ENCODE measurements around the gene GSX2. TPM values are rescaled to one million over a fixed set of nuclear protein-coding genes. Genes with fewer than 3 reads are reported as not detected.

The GSX2 gene
- total RNA-seq, 2 donors from 2014 or later, result not detected

- H3K27ac ChIP-seq, result no peak overlapping the region
- H3K9me3 ChIP-seq, result no peaks in the 10 kb centered on the region
- peaks cover 3 to 18% of the 10 kb centered on the region in 2 donors for H3K4me1 ChIP-seq (ENCODE audit: control insufficient read depth in 1 of 2, low read depth in 2 of 2)
- H3K27me3 ChIP-seq (replicated peaks; ENCODE audit: insufficient read depth), result no peaks in the 10 kb centered on the region
- ATAC-seq (ENCODE audit: insufficient number of reproducible peaks, low FRiP score, low read depth), result no peak
- DNase-seq (ENCODE audit: low spot score), result no peak
- H3K4me3 ChIP-seq, result no peak overlapping the region
- TF ChIP-seq, protein P1, sequence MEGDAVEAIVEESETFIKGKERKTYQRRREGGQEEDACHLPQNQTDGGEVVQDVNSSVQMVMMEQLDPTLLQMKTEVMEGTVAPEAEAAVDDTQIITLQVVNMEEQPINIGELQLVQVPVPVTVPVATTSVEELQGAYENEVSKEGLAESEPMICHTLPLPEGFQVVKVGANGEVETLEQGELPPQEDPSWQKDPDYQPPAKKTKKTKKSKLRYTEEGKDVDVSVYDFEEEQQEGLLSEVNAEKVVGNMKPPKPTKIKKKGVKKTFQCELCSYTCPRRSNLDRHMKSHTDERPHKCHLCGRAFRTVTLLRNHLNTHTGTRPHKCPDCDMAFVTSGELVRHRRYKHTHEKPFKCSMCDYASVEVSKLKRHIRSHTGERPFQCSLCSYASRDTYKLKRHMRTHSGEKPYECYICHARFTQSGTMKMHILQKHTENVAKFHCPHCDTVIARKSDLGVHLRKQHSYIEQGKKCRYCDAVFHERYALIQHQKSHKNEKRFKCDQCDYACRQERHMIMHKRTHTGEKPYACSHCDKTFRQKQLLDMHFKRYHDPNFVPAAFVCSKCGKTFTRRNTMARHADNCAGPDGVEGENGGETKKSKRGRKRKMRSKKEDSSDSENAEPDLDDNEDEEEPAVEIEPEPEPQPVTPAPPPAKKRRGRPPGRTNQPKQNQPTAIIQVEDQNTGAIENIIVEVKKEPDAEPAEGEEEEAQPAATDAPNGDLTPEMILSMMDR (IDR thresholded peaks at IDR 0.05), result no peak
- H3K36me3 ChIP-seq, result no peaks in the 10 kb centered on the region
These were observed 9.6 kb upstream of the GSX2 start for GRCh38 chr4:54090404-54090803.

DNA sequence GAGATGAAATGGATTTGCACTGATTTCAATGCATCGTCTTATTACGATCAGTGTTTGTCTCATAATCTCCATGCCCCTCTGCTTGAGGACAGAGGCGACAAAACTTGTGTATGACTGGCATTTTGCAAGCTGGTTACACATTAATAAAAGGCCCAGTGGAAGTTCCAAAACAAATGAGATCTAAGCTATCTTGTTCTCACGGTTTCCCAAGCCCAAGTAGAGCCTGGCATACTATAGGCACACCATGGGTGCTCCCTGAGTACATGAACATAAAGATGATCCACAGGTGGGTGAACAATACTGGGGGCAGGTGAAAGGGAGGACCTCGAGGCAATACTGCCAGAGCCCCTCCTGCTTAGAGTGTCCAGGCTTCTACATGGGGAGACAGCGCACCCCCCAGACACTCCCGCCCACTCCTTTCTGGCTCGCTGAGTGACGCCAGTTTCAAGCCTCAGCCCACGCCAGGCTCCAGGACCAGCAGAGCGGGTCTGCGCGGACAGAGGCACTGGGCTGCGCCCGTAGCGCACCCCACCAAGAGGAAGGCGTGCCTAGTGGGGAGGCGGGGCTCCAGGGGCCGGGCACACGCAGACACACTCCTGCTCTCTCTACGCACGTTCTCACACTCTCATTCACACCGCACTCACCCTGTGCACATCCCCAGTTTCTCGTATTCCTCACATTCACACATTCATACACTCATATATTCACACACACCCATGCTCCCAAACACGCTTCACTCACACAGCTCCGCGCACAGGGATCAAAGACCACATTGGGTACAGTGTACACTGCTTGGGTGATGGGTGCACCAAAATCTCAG is 8.9 kb upstream of the GSX2 start:
- peak; percentile 52 for ATAC-seq (ENCODE audit: insufficient number of reproducible peaks, low FRiP score, low read depth)
- H3K9me3 ChIP-seq, result no peaks in the 10 kb centered on the region
- TF ChIP-seq, protein P1 (IDR thresholded peaks at IDR 0.05), result no peak
- no peak for DNase-seq (ENCODE audit: low spot score)
- H3K27me3 ChIP-seq (replicated peaks; ENCODE audit: insufficient read depth), result no peaks in the 10 kb centered on the region
- H3K4me1 ChIP-seq (ENCODE audit: control insufficient read depth in 1 of 2, low read depth in 2 of 2), result peaks cover 3 to 18% of the 10 kb centered on the region in 2 donors
- H3K4me3 ChIP-seq, result peak overlapping the region; percentile 88
- H3K27ac ChIP-seq, result peak overlapping the region; percentile 25 to 28
- H3K36me3 ChIP-seq, result no peaks in the 10 kb centered on the region

DNA sequence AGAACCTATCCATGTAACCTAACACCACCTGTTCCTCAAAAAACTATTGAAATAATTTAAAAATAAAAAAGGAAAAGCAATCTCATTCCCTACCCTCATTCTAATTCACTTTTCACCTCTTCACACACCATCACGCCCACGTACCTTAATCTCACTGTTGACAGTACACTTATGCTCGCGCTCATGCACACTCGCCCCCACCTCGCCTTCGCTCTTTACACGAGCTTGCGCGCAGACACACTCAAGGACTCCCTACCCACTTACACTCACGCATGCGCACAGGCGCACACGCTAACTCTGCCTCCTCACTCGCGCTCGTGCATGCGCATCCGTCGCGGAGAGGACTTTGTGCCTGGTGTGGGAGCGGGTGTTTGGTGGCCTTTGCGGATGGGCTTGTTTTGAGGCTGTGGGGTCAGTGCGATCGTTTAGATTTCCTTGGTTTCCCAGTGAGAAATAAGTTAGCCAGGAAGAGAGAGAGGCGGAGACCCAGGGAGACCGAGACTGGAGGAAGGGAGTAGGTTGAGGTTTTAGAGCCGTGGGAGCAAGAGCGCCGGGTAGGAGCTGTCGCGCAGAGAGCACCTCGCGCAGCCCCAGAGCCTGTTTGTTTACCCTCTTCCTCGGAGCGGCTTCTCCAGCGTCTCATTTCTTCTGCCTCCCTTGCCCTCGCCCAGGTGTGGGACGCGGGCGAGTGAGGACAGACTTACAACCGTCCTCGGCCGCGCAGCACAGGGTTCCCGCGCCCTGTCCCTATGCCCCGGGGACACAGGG is 8.1 kb upstream of the GSX2 start:
- Histone ChIP-seq H3K27me3 (replicated peaks; ENCODE audit: insufficient read depth) (no peaks in the 10 kb centered on the region), H3K36me3 (no peaks in the 10 kb centered on the region), H3K4me1 (ENCODE audit: control insufficient read depth in 1 of 2, low read depth in 2 of 2) (peaks cover 3 to 18% of the 10 kb centered on the region in 2 donors), H3K27ac (peak overlapping the region in 1 of 2 donors; percentile 5), H3K4me3 (peak overlapping the region; percentile 88), H3K9me3 (no peaks in the 10 kb centered on the region)
- ATAC-seq (ENCODE audit: insufficient number of reproducible peaks, low FRiP score, low read depth), result no peak
- TF ChIP-seq, protein P1 (IDR thresholded peaks at IDR 0.05), result no peak
- DNase-seq (ENCODE audit: low spot score), result peak; percentile 42

DNA sequence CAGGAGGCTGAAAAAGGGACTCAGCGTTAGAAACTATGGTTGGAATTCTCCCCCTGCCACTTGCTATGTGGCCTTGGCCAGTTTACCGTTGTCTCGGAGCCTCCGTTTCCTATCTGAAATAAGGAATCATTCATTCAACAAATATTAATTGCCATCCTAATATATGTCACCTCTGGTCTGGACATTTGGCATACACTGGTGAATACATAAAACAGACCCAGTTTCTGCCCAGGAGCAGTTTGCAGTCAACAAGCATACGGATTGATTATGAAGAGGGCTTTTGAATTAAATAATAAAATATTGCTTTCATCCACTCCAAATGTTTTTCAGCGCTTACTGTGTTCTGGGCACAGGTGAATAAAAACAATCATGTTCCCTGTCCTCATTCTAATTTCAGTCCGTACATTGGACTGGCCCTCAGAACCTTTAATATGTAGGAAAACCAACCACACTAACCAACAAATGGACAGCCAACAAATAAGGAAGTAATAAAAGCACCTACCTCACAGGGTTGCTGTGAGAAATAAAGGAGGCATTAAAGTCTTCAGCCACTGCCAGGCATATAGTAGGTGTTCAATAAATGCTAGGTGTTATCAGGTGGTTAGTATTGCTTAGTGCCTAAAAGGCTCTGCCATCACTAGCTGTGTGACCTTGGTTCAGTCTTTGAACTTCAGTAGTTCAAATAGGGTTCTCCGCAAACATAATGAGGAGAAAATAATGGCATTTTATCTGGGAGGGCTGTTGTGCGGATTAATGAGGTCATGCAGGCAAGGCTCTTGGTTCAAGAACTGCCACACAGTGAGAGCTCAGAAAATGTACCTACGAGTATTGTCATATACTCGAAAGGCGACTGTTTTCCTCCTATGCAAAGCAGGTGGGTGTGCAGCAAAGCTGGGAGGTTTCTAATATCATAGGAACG is 7.3 kb upstream of the GSX2 start:
- Histone ChIP-seq H3K27me3 (replicated peaks; ENCODE audit: insufficient read depth) (no peaks in the 10 kb centered on the region), H3K27ac (peak overlapping the region in 1 of 2 donors; percentile 5), H3K4me3 (peak overlapping the region; percentile 88), H3K36me3 (no peaks in the 10 kb centered on the region), H3K4me1 (ENCODE audit: control insufficient read depth in 1 of 2, low read depth in 2 of 2) (peaks cover 3 to 18% of the 10 kb centered on the region in 2 donors), H3K9me3 (no peaks in the 10 kb centered on the region)
- TF ChIP-seq, protein P1 (IDR thresholded peaks at IDR 0.05), result no peak
- DNase-seq (ENCODE audit: low spot score), result no peak
- no peak for ATAC-seq (ENCODE audit: insufficient number of reproducible peaks, low FRiP score, low read depth)
